Nephron (organoid): ENCODE measurements around the gene LCORL.

Source experiments
- H3K27ac Mint-ChIP-seq, 3 experiments: 2 replicates each; pipeline ENCODE4 v1.8.0; 2020; ENCODE audit warnings: mixed read lengths in 3 of 3, mild to moderate bottlenecking in 2 of 3, moderate library complexity in 1 of 3
- H3K27me3 Mint-ChIP-seq: 2 replicates; pipeline ENCODE4 v1.8.0; 2021; ENCODE audit warnings: low read depth, mild to moderate bottlenecking, moderate library complexity, mixed read lengths
- H3K36me3 Mint-ChIP-seq: 2 replicates; pipeline ENCODE4 v1.8.0; 2020; ENCODE audit warnings: low read depth, mixed read lengths
- H3K4me1 Mint-ChIP-seq: 2 replicates; pipeline ENCODE4 v1.8.0; 2020; ENCODE audit warnings: mixed read lengths
- H3K4me3 Mint-ChIP-seq, 3 experiments: 2 replicates each; pipeline ENCODE4 v1.8.0; 2020; ENCODE audit warnings: mild to moderate bottlenecking in 3 of 3, mixed read lengths in 3 of 3, moderate library complexity in 2 of 3
- H3K9me3 Mint-ChIP-seq: 2 replicates; pipeline ENCODE4 v1.8.0; 2020; ENCODE audit warnings: mixed read lengths
- CTCF ChIP-seq, 3 experiments: fragments of 200-600 bp; sonication (generic); IDR thresholded peaks; one replicate each; pipeline ENCODE4 v1.5.0; 2021; ENCODE audit warnings: antibody characterized with exemption in 3 of 3; ENCODE audit not compliant: unreplicated experiment in 3 of 3

LCORL gene

GRCh38 chr4:17930256-17930655, 91.3 kb downstream of the LCORL start:
- peaks cover 77% of the 10 kb centered on the region for H3K36me3 Mint-ChIP-seq
- H3K27ac Mint-ChIP-seq, result no peak overlapping the region
- H3K9me3 Mint-ChIP-seq, result peaks cover 33% of the 10 kb centered on the region
- no peaks in the 10 kb centered on the region for H3K4me1 Mint-ChIP-seq
- no peaks in the 10 kb centered on the region for H3K27me3 Mint-ChIP-seq
- TF ChIP-seq CTCF (IDR thresholded peaks at IDR 0.05; ENCODE audit: unreplicated experiment in 3 of 3), result no peak
- no peak overlapping the region for H3K4me3 Mint-ChIP-seq

- TF ChIP-seq CTCF (IDR thresholded peaks at IDR 0.05; ENCODE audit: unreplicated experiment in 3 of 3), result no peak
- H3K4me3 Mint-ChIP-seq, result no peak overlapping the region
- peaks cover 57% of the 10 kb centered on the region for H3K36me3 Mint-ChIP-seq
- H3K9me3 Mint-ChIP-seq, result peaks cover 11% of the 10 kb centered on the region
- no peaks in the 10 kb centered on the region for H3K4me1 Mint-ChIP-seq
- H3K27me3 Mint-ChIP-seq, result no peaks in the 10 kb centered on the region
- no peak overlapping the region for H3K27ac Mint-ChIP-seq
Observed at GRCh38 chr4:17924189-17924588, 97.4 kb downstream of the LCORL start.

GRCh38 chr4:17921451-17921850, 100.1 kb downstream of the LCORL start:
- H3K4me1 Mint-ChIP-seq, result no peaks in the 10 kb centered on the region
- no peak overlapping the region for H3K27ac Mint-ChIP-seq
- H3K4me3 Mint-ChIP-seq, result no peak overlapping the region
- no peaks in the 10 kb centered on the region for H3K27me3 Mint-ChIP-seq
- no peak for TF ChIP-seq CTCF (IDR thresholded peaks at IDR 0.05; ENCODE audit: unreplicated experiment in 3 of 3)
- peaks cover 8% of the 10 kb centered on the region for H3K9me3 Mint-ChIP-seq
- H3K36me3 Mint-ChIP-seq, result peaks cover 46% of the 10 kb centered on the region

GRCh38 chr4:17920681-17921080, 100.9 kb downstream of the LCORL start:
- TF ChIP-seq CTCF (IDR thresholded peaks at IDR 0.05; ENCODE audit: unreplicated experiment in 3 of 3), result no peak
- Mint-ChIP-seq H3K9me3 (peaks cover 4% of the 10 kb centered on the region), H3K4me1 (no peaks in the 10 kb centered on the region), H3K4me3 (no peak overlapping the region), H3K27ac (no peak overlapping the region), H3K36me3 (peaks cover 45% of the 10 kb centered on the region), H3K27me3 (no peaks in the 10 kb centered on the region)

- Mint-ChIP-seq H3K4me1 (no peaks in the 10 kb centered on the region), H3K27ac (no peak overlapping the region), H3K4me3 (no peak overlapping the region), H3K36me3 (peaks cover 42% of the 10 kb centered on the region), H3K27me3 (no peaks in the 10 kb centered on the region), H3K9me3 (no peaks in the 10 kb centered on the region)
- no peak for TF ChIP-seq CTCF (IDR thresholded peaks at IDR 0.05; ENCODE audit: unreplicated experiment in 3 of 3)
Observed at GRCh38 chr4:17915439-17915838, 106.1 kb downstream of the LCORL start.

- H3K9me3 Mint-ChIP-seq, result no peaks in the 10 kb centered on the region
Observed at GRCh38 chr4:17912011-17912410, 109.5 kb downstream of the LCORL start.

More at GRCh38 chr4:17912011-17912410, 109.5 kb downstream of the LCORL start:
- H3K27ac Mint-ChIP-seq, result no peak overlapping the region
- no peaks in the 10 kb centered on the region for H3K27me3 Mint-ChIP-seq
- TF ChIP-seq CTCF (IDR thresholded peaks at IDR 0.05; ENCODE audit: unreplicated experiment in 3 of 3), result no peak
- H3K4me1 Mint-ChIP-seq, result no peaks in the 10 kb centered on the region
- peaks cover 40% of the 10 kb centered on the region for H3K36me3 Mint-ChIP-seq
- no peak overlapping the region for H3K4me3 Mint-ChIP-seq
